Activated T-cell treated with anti-CD3 and anti-CD28 coated beads for 24 hours (primary cell): Measurements from ENCODE around the gene SMTN.
"Not testable (repeated sequence)": the region's sequence is repeated elsewhere in the genome, so short reads cannot be mapped to it uniquely, and the experiment has no call there.

Experiments used
- DNase-seq: peaks from one replicate; pipeline ENCODE4 v3.0.0-alpha.2; 2020; ENCODE audit warnings: low read depth

Gene SMTN

DNA sequence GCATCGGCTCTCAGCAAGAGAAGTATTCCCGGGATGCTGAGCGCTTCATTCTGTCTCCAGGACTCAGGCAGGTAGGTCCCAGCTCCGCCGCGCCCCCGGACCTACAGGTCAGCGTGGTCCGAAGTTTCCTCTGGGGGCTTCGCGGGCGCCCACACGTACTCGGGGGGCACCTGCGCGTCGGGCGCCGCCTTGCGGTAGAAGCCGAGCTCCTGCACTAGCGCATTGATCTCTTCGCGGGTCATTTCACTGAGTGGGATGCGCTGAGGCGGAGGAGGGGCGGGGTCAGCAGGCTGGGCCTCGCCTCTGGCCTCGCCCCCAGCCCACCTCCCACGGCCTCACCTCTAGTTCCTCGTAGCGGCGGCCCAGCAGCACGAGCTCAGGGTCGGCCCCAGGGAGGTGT lies 23.8 kb downstream of the SMTN start:
- no peak for DNase-seq

DNA sequence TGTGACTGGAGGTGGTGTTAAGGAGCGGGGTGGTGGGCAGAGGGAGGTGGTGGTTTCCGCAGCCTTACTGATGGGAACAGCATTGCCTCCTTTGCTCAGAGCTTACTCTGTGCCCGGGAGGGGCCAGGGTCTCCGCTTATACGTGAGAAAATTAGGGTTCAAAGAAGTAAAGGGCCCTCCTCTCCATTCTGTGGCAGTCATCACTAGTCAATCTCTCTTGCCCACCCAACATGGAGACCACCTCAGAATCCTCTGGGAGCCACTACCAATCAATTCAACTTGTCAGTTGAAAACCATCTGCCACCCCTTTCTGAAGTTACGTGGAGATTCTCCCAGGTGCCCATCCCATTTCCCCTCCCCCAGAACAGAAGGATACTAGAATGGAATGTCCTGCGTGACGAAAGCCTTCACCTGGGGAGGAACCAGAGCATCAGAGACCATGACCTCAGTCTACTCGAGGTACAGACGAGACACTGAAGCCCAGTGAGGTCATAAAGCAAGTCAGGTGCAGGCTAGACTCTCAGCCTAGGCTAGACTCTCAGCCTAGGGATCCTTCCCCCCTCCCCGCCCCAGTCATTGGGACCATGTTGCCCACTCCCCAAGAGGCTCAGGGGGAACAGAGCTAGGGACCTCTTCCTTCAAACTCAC lies 24.3 kb downstream of the SMTN start:
- DNase-seq: no peak

DNA sequence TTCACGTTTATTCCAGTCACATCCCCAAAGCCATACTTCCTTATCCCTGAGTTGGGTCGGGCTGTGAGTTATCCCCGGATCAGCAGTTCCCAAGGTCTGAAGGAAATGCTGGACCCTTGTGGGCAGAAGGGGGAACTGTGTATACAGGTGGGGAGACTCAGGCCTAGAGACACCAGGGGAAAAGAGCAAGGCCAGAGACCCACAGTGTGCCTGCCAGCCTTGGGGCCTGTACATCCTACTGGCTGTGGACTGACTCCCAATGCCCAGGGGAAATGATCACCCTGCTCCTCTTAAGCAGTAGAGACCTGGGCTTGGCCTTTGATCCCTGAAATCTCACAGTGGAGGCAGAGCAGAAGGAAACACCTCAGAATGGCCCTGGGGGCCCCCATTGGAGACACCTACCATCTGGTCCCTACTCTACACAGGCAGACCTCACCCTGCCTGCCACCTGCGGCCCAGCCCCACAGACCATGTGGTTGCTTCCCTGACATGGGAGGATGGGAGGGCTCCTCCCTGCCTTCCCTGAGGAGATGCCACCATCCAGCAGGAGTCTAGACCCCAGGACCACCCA lies 25.0 kb downstream of the SMTN start:
- DNase-seq: no peak

- no peak for DNase-seq
Measured at GRCh38 chr22:31106731-31107177, 25.6 kb downstream of the SMTN start.

DNA sequence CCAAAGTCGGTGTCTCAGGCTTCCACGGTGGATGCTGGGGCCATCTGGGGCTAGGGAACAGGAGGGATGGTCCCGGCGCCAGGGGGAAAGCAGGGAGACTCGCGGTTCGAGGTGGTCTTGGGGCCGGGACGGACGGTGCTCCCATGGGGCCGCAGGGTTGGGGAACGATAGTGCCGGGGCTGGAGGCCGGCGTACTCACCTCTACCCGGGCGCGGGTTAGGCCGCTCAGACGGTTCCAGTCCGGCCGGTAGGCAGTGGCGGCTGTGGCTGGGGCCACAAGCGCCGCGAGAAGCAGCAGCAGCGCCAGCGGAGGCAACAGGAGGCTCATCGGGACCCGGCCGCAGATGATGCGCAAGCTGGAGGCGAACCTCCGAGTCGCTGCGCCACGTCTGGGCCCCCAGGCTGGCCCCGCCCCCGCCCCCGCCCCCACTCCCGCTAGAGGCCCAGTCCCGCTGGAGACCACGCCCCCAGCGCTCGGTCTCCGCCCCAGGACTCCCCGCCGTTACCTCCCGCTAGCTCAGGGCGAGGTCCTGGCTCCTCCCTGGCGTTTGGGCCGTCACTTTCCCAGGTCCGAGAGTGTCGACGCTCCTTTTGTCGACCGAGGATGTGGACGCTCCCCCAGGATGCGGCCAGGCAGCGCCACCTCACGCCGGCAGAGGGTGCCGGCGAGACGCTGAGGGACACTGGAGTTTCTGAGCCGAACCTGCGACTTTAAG lies 26.2 kb downstream of the SMTN start, which contains the start of gene SELENOM:
SELENOM (minus strand) TSS at position 391 of the 716 bp plus-strand sequence; CDS start at position 328, 63 bp downstream.
- peak; percentile 79 for DNase-seq

DNA sequence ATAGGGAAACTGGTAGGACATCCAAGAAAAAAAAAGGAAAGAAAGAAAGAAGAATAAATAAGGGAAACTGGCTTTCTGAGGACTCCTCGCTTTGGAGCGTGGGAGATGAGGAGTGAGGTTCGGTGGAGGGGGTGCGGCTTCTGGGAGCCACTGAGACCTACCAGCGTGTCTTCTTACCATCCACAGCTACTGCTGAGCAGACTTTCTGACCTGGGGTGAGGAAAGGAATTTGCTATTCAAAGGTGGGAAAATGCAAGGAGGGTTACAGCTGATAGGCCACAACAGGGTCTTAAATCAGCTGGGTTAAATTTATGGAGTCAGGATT lies 26.7 kb downstream of the SMTN start:
- DNase-seq: no peak

DNA sequence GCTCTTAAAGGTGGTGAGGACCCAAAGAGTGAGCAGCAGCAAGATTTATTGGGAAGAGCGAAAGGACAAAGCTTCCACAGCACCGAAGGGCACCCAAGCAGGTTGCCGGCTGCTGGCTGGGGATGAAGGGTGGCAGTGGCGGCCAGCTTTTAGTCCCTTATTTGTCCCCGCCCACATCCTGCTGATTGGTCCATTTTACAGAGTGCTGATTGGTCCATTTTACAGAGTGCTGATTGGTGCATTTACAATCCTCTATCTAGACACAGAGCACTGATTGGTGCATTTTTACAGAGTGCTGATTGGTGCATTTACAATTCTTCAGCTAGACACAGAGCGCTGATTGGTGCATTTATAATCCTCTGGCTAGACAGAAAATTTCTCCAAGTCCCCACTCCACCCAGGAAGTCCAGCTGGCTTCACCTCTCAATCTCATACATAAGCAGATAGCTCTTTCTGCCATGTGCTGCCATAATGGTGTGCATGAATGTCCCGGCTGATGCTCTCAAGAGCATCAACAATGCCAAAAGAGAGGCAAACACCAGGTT lies 31.5 kb downstream of the SMTN start:
- not testable (repeated sequence) for DNase-seq

DNA sequence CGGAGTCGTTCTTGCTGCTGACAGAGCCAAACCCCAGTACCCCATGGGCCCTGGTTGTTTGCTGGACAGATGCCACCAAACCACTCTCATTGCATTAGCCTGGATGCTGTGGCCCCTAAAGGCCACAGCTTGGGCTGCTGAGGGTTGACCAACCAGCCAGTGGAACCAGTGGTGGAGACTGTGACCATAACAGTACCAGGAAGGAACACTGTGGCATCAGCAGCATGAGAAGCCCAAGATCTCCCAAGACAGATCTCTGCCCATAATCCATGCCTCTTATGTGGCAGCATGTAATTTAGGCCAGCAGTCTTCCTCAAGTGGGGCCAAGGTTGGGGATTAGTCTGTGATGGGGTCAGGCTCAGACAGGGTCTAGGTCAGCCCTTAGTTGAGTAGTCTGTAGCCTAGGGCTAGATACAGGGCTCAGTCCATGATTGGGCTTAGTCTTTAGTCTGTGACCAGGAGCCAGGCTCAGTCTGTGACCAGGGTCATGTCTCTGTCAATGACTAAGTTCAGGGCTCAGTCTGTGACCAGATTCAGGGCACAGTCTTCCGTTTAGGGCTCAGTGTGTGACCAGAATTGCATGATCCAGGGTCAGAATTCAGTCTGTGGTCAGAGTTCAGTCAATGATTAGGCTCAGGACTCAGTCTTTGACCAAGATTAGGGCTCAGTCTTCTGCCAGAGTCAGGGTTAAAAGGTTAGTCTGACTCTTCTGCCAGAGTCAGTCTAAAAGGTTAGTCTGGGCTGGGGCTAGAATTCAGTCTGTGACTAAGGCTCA lies 37.1 kb downstream of the SMTN start:
- DNase-seq: no peak

DNA sequence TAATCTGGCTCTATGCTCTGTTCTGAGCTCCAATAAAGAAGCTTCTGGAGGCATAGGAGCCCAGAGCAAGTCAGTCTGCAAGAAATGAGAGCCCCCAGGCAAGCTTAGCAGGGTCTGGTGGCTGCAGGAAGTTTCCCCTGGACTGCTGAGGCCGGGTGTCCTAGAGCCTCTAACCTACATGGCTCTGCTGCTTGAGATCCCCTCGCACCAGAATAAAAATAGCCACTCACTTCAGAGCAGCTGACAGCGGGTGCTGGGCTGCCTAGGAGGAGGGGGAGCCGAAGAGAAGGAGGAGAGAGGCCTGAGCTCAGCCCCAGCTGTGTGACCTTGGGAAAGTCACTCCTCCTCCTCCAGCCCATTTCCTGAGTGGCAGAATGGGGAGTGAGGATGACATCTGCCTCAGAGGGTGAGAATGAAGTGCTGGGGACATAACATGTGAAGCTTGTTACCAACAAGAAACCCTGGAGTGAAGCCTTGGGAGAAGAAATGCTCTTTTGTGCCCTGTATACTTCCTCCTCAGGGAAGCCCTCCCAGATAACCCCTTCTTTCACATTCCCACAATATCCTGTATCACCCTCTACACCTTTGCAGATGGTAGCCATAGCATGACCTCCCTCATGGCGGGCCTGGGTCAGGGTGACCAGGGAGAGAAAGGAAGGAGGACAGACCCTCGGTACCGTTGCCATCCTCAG lies 38.1 kb downstream of the SMTN start:
- DNase-seq: no peak

- DNase-seq: no peak
Measured at GRCh38 chr22:31120230-31120629, 39.1 kb downstream of the SMTN start.

GRCh38 chr22:31120642-31121041 lies 39.5 kb downstream of the SMTN start:
- no peak for DNase-seq

- DNase-seq: no peak
Measured at GRCh38 chr22:31121403-31121802, 40.3 kb downstream of the SMTN start.

GRCh38 chr22:31122196-31122531 lies 41.0 kb downstream of the SMTN start:
- DNase-seq: no peak

DNA sequence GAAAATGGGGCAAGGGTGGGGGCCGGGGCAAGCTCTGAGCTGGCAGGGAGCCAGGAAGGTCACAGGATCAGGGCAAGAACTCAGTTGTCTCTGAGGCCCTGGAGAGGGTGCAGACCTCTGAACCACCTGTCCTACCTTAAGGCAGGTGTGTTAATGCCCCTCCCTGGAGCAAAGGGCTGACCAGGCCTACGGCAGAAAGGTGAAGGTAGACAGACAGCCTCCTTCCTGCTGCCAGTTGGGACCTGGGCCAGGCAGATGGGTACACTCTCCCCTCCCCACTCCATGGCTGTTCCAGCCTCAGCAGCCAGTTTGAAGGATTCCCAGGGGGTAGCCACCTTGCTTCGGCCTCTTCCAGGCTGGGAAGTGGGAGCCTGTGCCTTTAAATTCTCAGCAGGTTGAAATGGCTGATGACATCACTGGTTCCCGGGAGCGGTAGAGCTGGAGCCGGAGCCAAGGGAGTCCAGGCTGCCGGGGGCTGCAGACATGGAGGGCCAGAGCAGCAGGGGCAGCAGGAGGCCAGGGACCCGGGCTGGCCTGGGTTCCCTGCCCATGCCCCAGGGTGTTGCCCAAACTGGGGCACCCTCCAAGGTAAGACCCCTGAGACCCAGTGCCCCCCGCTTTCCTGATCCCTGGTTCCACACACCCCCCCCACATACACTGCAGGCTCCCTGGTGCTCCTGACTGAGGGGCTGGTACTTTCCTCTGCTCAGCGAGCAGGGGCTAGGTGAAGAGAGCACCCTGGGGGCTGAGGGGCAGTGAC lies 41.6 kb downstream of the SMTN start, which contains the start of gene INPP5J:
INPP5J (plus strand) TSS at position 435 of the 760 bp plus-strand sequence; CDS start at position 484, 49 bp downstream.
- no peak for DNase-seq

DNA sequence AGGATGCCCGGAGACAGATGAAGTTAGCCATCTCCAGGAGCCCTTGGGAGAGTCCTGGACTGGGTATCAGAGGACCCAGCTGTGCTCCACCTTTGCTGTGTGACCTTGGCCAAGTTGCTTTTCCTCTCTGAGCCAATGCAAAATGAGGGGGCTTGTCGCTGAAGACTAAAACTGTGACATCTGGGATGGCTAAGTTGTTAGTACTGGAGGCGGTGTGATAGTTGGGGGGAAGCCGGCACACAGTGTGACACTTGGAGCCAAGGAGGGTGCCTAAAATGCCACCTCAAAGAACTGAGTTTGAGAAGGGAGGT lies 42.1 kb downstream of the SMTN start:
- no peak for DNase-seq

DNA sequence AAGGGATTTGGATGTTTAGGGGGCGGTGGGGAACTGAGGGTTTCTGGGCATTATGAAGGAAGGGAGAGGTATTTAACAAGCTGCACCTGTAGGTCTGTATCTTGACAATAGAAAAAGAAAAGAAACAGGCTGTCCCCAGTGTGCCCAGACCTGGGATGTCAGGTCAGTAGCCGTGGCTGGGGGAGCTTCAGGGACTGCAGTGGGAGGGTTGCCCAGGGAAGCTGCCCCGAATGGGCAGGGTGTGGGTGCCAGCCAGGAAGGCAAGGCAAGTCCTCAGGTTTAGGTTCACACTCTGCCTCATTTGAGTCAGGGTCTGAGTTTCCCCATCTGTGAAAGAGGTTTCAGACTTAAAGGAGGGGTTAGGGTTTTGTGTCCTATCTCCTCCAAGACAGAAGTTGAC lies 43.2 kb downstream of the SMTN start:
- no peak for DNase-seq

DNA sequence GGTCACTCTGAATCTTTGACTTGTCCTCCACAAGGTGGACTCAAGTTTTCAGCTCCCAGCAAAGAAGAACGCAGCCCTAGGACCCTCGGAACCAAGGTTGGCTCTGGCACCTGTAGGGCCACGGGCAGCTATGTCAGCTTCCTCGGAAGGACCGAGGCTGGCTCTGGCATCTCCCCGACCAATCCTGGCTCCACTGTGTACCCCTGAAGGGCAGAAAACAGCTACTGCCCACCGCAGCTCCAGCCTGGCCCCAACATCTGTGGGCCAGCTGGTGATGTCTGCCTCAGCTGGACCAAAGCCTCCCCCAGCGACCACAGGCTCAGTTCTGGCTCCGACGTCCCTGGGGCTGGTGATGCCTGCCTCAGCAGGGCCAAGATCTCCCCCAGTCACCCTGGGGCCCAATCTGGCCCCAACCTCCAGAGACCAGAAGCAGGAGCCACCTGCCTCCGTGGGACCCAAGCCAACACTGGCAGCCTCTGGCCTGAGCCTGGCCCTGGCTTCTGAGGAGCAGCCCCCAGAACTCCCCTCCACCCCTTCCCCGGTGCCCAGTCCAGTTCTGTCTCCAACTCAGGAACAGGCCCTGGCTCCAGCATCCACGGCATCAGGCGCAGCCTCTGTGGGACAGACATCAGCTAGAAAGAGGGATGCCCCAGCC lies 43.8 kb downstream of the SMTN start:
- no peak for DNase-seq

- no peak for DNase-seq
Measured at GRCh38 chr22:31125521-31126117, 44.5 kb downstream of the SMTN start.

GRCh38 chr22:31126128-31126868 lies 45.2 kb downstream of the SMTN start:
- no peak for DNase-seq

- DNase-seq: no peak
Measured at GRCh38 chr22:31126869-31127175, 45.7 kb downstream of the SMTN start.
